Activated CD8-positive, alpha-beta T cell treated with anti-CD3 and anti-CD28 coated beads, Interleukin-2, amount 10 ng/mL, durations not matched to agents 7 days and 5 days (primary cell): ENCODE results near the gene RRAS. TPM values are rescaled to one million over a fixed set of nuclear protein-coding genes. Genes with fewer than 3 reads are reported as not detected.

Experiments
- ATAC-seq: fragments of 150-1000 bp; cut with Tn5 transposase; one replicate; pipeline ENCODE4 v1.10.0; 2021; ENCODE audit warnings: moderate library complexity
- CTCF ChIA-PET: fragments of 350-600 bp; sonication (Branson Sonifier 250); formaldehyde crosslinking; loops from one replicate; lab custom pipeline; 2021; ENCODE audit warnings: antibody characterized with exemption; lab: Charles Lee
- POLR2A ChIA-PET: fragments of 350-600 bp; sonication (Branson Sonifier 250); formaldehyde crosslinking; loops from one replicate; lab custom pipeline; 2021; ENCODE audit warnings: antibody characterized with exemption; lab: Charles Lee
- DNase-seq: peaks from one replicate; pipeline ENCODE4 v3.0.0-alpha.2; 2020
- H3K27ac Mint-ChIP-seq: one replicate; pipeline ENCODE4 v1.8.0; 2021; ENCODE audit warnings: mild to moderate bottlenecking, mixed read lengths
- H3K27me3 Mint-ChIP-seq: one replicate; pipeline ENCODE4 v1.8.0; 2021; ENCODE audit warnings: low read depth, mixed read lengths
- H3K36me3 Mint-ChIP-seq: one replicate; pipeline ENCODE4 v1.8.0; 2021; ENCODE audit warnings: low read depth, mixed read lengths
- H3K4me1 Mint-ChIP-seq: one replicate; pipeline ENCODE4 v1.8.0; 2021; ENCODE audit warnings: low read depth, mixed read lengths
- H3K4me3 Mint-ChIP-seq: one replicate; pipeline ENCODE4 v1.8.0; 2021; ENCODE audit warnings: mild to moderate bottlenecking, mixed read lengths
- H3K9me3 Mint-ChIP-seq: one replicate; pipeline ENCODE4 v1.8.0; 2022; ENCODE audit warnings: mixed read lengths; ENCODE audit not compliant: insufficient read depth
- total RNA-seq, 2 experiments: library from RNA; stranded (reverse); gene quantifications; one replicate each; pipeline ENCODE4 v1.2.3, GENCODE V29; 2021

Gene RRAS
- total RNA-seq, 2 experiments from 2014 or later = 8.1 to 8.4 TPM

DNA sequence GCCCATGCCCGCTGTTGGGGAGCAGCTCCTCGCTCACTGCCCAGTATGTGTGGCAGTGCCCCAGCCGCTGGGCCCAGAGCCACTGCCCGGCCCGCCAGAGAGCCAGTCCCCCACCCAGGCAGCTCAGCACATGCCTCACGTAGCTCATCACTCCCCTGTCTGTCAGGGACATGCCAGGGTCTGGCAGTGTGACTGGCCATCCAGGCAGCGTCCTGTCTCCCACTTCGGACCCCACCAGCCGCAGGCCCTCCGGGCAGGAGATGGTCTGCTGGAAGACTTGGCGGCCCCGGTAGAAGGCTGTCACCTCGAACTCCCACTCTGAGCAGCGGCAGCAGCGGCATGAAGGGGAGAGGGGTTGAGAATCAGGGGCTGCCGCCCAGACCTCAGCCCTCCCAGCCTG, 22.1 kb upstream of the RRAS start:
- no peak for ATAC-seq
- H3K4me3 Mint-ChIP-seq = no peak overlapping the region
- POLR2A ChIA-PET = no interaction called here
- H3K4me1 Mint-ChIP-seq = peaks cover 30% of the 10 kb centered on the region
- no peaks in the 10 kb centered on the region for H3K9me3 Mint-ChIP-seq
- no peaks in the 10 kb centered on the region for H3K27me3 Mint-ChIP-seq
- H3K27ac Mint-ChIP-seq = no peak overlapping the region
- H3K36me3 Mint-ChIP-seq = peaks cover 57% of the 10 kb centered on the region
- DNase-seq = no peak
- CTCF ChIA-PET = no interaction called here

DNA sequence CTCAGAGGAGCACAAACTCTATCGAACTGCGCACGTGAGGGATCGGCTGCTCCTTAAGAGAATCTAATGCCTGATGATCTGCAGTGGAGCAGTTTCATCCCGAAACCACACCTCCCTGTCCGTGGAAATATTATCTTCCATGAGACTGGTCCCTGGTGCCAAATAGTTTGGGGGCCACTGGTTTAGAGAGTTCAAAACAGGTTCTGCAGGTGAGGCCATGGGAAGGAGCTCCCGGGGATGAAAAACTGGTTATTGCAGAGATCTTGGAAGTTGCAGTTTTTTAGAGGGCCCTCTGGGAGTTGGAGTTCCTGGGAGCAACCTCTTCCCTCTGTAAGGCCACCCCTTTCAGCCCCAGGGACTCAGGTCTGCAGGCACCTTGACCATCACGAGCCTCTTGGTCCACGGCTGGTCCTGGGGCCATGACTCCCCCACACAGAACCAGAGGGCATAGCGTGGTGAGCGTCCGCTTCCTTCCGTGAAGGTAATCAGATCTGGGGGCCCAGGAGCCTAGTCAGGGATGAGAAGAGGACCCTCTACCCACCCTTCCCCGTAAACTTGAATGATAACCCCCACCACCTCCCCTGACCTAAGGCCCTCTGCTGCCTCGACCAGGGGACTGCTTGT, 20.5 kb upstream of the RRAS start:
- POLR2A ChIA-PET = interaction anchor here (1.1 kb wide), 2 partner anchors 11 to 15 kb away, joined by 3 to 4 read pairs; no protein-coding TSS in a partner anchor
- no peaks in the 10 kb centered on the region for H3K27me3 Mint-ChIP-seq
- no peak overlapping the region for H3K4me3 Mint-ChIP-seq
- H3K9me3 Mint-ChIP-seq = no peaks in the 10 kb centered on the region
- ATAC-seq (no peak), DNase-seq (no peak)
- peaks cover 23% of the 10 kb centered on the region for H3K4me1 Mint-ChIP-seq
- H3K36me3 Mint-ChIP-seq = peaks cover 66% of the 10 kb centered on the region
- CTCF ChIA-PET = no interaction called here
- H3K27ac Mint-ChIP-seq = no peak overlapping the region

DNA sequence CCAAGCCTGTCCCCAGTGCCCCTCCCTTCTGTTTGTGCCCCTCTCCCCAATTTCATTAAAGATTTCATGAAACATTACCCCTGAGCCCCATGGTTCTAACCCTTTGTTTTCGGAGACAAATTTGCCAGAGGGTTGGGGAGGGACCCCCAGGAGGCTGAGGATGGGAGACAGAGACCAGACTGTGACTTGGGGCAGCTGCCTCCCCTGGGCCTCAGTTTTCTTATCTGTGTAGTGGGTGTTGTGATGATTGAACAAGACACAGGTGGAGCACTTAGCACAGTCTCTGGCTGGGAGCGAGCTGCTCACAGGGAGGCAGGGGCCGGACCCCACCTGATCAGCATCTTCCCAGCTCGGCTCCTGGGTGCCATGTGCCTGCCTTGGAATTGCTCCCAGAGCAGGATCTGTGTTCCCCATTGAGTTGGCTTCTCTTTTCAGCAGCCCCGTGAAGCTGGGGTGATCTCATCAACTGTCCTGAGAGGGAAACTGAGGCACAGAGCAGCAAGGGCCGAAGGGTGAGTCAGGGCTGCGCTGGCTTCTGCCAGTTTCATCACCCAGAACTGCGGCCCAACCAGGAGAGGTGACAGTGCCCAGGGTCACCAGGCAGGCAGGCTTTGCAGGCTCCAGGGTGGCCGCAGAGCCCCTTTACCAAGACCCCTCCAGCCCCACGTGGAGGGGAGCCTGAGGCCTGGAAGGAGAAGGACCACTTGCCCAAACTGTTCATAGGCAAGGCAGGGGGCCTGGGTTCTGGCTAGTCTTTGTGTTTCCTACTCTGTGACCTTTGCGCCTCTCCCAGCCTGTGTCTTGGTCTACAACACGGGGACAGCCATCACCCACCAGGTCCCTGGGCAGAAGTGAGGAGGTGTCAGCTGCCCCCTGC, 18.9 kb upstream of the RRAS start:
- Mint-ChIP-seq H3K27ac (no peak overlapping the region), H3K4me1 (peaks cover 17% of the 10 kb centered on the region), H3K4me3 (no peak overlapping the region), H3K9me3 (no peaks in the 10 kb centered on the region), H3K27me3 (no peaks in the 10 kb centered on the region), H3K36me3 (peaks cover 68% of the 10 kb centered on the region)
- POLR2A ChIA-PET = interaction anchor here (1.2 kb wide), 1 partner anchor 18 kb away, joined by 4 read pairs; no protein-coding TSS in a partner anchor
- no peak for ATAC-seq
- no peak for DNase-seq
- CTCF ChIA-PET = no interaction called here

GRCh38 chr19:49658139-49658517, 18.2 kb upstream of the RRAS start:
- H3K27ac Mint-ChIP-seq = no peak overlapping the region
- no peak overlapping the region for H3K4me3 Mint-ChIP-seq
- H3K27me3 Mint-ChIP-seq = no peaks in the 10 kb centered on the region
- no peaks in the 10 kb centered on the region for H3K9me3 Mint-ChIP-seq
- ChIA-PET CTCF (no interaction called here), POLR2A (no interaction called here)
- H3K36me3 Mint-ChIP-seq = peaks cover 66% of the 10 kb centered on the region
- DNase-seq (no peak), ATAC-seq (no peak)
- peaks cover 10% of the 10 kb centered on the region for H3K4me1 Mint-ChIP-seq

DNA sequence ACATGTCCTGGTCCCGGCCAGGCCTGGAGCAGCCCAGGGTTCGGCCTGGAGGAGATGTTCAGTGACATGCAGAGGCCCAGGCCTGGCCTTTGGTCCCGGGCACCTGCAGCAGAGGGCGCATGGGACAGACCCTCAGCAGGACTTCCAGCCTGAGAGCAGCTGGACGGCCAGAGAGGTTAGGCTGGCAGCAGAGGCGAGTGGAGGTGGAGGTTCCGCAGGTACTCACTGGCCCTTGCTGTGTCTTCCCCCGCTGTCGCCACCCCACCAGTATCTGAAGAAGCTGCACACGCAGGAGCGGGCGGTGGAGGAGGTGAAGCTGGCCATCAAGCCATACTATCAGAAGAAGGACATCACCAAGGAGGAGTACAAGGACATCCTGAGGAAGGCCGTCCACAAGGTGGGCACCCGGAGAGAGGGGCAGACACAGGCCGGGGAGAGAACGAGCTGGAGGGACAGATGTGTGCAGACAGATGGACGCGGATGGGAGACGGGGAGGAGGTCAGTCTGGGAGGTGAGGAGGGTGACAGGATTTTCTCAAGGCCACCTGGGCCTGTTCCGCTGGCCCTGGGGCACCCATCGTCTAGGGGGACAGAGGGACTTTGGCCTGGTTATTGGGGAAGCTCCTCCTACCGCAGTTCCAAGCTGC, 17.7 kb upstream of the RRAS start:
- peaks cover 65% of the 10 kb centered on the region for H3K36me3 Mint-ChIP-seq
- no peaks in the 10 kb centered on the region for H3K27me3 Mint-ChIP-seq
- H3K9me3 Mint-ChIP-seq = no peaks in the 10 kb centered on the region
- no peak overlapping the region for H3K4me3 Mint-ChIP-seq
- CTCF ChIA-PET = no interaction called here
- POLR2A ChIA-PET = interaction anchor here (0.9 to 1.9 kb wide), 2 partner anchors 8 to 14 kb away, joined by 3 to 5 read pairs; partner anchors contain the start of genes BCL2L12 and IRF3
- no peak overlapping the region for H3K27ac Mint-ChIP-seq
- ATAC-seq (no peak), DNase-seq (no peak)
- peaks cover 5% of the 10 kb centered on the region for H3K4me1 Mint-ChIP-seq

- ChIA-PET CTCF (interaction anchor here (1.2 to 1.6 kb wide), 2 partner anchors 8 to 16 kb away, joined by 3 to 5 read pairs; no protein-coding TSS in a partner anchor), POLR2A (interaction anchor here (0.9 to 1.9 kb wide), 4 partner anchors 7 to 15 kb away, joined by 3 to 8 read pairs (median 4); partner anchors contain the start of genes BCL2L12, IRF3 and SCAF1)
- H3K27ac Mint-ChIP-seq = no peak overlapping the region
- H3K27me3 Mint-ChIP-seq = no peaks in the 10 kb centered on the region
- DNase-seq (no peak), ATAC-seq (no peak)
- H3K9me3 Mint-ChIP-seq = no peaks in the 10 kb centered on the region
- no peak overlapping the region for H3K4me3 Mint-ChIP-seq
- H3K36me3 Mint-ChIP-seq = peaks cover 56% of the 10 kb centered on the region
- peaks cover 3% of the 10 kb centered on the region for H3K4me1 Mint-ChIP-seq
These were observed 16.6 kb upstream of the RRAS start for GRCh38 chr19:49656456-49657109.

- ChIA-PET POLR2A (interaction anchor here (0.9 to 1.9 kb wide), 3 partner anchors 8 to 14 kb away, joined by 4 to 8 read pairs (median 5); partner anchors contain the start of genes BCL2L12, IRF3 and SCAF1), CTCF (interaction anchor here (1.1 to 1.6 kb wide), 4 partner anchors 9 to 25 kb away, joined by 3 to 5 read pairs (median 3); no protein-coding TSS in a partner anchor)
- H3K4me3 Mint-ChIP-seq = no peak overlapping the region
- DNase-seq = no peak
- ATAC-seq = no peak
- peaks cover 3% of the 10 kb centered on the region for H3K4me1 Mint-ChIP-seq
- no peaks in the 10 kb centered on the region for H3K27me3 Mint-ChIP-seq
- no peak overlapping the region for H3K27ac Mint-ChIP-seq
- peaks cover 52% of the 10 kb centered on the region for H3K36me3 Mint-ChIP-seq
- H3K9me3 Mint-ChIP-seq = no peaks in the 10 kb centered on the region
These were observed 15.9 kb upstream of the RRAS start for GRCh38 chr19:49655570-49656455.

GRCh38 chr19:49654581-49654980, 14.6 kb upstream of the RRAS start:
- Mint-ChIP-seq H3K4me3 (no peak overlapping the region), H3K9me3 (no peaks in the 10 kb centered on the region), H3K27ac (no peak overlapping the region), H3K36me3 (peaks cover 48% of the 10 kb centered on the region), H3K27me3 (no peaks in the 10 kb centered on the region), H3K4me1 (peaks cover 3% of the 10 kb centered on the region)
- POLR2A ChIA-PET = no interaction called here
- DNase-seq (no peak), ATAC-seq (no peak)
- CTCF ChIA-PET = interaction anchor here (1.1 kb wide), 1 partner anchor 10 kb away, joined by 3 read pairs; no protein-coding TSS in a partner anchor

DNA sequence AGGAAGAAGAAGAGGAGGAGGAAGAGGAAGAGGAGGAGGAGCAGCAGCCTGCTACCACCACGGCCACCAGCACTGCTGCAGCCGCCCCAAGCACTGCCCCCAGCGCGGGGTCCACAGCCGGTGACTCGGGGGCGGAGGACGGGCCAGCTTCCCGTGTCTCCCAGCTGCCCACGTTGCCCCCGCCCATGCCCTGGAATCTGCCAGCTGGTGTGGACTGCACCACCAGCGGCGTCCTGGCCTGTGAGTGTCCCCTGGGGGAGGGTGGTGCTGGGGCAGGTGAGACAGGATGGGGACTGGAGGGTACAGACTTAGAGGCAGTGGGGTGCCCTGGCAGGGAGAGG, 13.5 kb upstream of the RRAS start:
- Mint-ChIP-seq H3K4me3 (no peak overlapping the region), H3K27ac (no peak overlapping the region), H3K36me3 (peaks cover 45% of the 10 kb centered on the region), H3K9me3 (no peaks in the 10 kb centered on the region), H3K27me3 (no peaks in the 10 kb centered on the region), H3K4me1 (peaks cover 3% of the 10 kb centered on the region)
- ATAC-seq (no peak), DNase-seq (no peak)
- ChIA-PET CTCF (no interaction called here), POLR2A (no interaction called here)

- no peak for ATAC-seq
- H3K4me3 Mint-ChIP-seq = no peak overlapping the region
- CTCF ChIA-PET = no interaction called here
- no peak overlapping the region for H3K27ac Mint-ChIP-seq
- no peaks in the 10 kb centered on the region for H3K27me3 Mint-ChIP-seq
- DNase-seq = no peak
- peaks cover 3% of the 10 kb centered on the region for H3K4me1 Mint-ChIP-seq
- H3K36me3 Mint-ChIP-seq = peaks cover 44% of the 10 kb centered on the region
- H3K9me3 Mint-ChIP-seq = no peaks in the 10 kb centered on the region
- POLR2A ChIA-PET = no interaction called here
These were observed 12.9 kb upstream of the RRAS start for GRCh38 chr19:49652551-49653465.
